ENCODE measurements around the gene FCER1G.
A peak's percentile ranks its signal among the peaks of the same experiment; 100 is the strongest.

The FCER1G gene

DNA sequence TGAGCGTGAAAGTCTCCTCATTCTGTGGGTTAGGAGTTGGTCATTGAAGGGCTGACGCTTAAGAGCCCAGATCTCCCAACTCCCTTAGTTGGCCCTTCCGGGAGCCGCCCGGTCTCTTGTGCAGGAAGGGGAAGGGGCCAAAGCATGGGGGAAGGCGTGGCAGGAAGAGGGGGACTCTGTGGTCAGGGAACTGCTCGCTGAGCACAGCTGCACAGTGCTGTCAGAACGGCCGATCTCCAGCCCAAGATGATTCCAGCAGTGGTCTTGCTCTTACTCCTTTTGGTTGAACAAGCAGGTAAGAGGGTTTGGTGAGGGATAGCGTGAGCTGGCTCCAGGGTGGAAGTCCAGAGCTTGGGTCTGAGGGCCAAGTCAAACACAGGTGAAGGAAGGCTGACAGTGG is at the start of gene FCER1G:
TSS of gene FCER1G (plus strand) at position 220 of the 400 bp plus-strand sequence. CDS start at position 247, 27 bp downstream.
- DNase-seq (ENCODE audit: low spot score), result no peak

GRCh38 chr1:161165742-161166668 is 49.1 kb upstream of the FCER1G start, which contains the start of gene PPOX:
Gene PPOX, plus strand, starts transcription at chr1:161166426. Its CDS starts 422 bp downstream, at chr1:161166848.
- peak; percentile 99 for DNase-seq (ENCODE audit: low spot score)

DNA sequence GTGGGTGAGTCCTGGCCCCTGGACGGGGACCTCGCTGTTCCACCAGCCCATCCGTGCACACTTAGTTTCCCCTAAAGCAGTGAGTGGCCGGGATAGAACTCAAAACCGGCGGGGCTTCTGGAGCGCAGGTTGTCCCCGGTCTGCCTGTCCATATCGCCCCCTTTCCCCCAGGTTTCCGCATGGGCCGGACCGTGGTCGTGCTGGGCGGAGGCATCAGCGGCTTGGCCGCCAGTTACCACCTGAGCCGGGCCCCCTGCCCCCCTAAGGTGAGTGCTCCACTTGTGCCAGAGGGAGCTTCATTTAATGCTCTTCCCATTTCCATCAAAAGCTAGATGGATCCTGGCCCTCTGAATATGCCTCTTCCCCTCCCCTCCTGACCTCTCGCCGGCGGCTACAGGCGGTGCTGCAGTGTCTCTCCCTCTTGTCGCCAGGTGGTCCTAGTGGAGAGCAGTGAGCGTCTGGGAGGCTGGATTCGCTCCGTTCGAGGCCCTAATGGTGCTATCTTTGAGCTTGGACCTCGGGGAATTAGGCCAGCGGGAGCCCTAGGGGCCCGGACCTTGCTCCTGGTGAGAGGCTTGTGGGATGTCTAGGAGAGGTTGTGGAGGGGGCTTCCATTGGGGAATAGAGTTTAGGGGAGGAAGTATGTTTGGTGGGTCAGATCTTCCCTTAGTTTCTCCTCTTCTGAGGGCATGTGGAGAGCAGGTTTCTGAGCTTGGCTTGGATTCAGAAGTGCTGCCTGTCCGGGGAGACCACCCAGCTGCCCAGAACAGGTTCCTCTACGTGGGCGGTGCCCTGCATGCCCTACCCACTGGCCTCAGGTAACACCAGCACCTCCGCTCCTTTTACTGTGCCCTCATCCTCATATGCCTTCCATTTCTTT is 48.2 kb upstream of the FCER1G start:
- DNase-seq (ENCODE audit: low spot score), result no peak

GRCh38 chr1:161168906-161169305 is 46.2 kb upstream of the FCER1G start:
- no peak for DNase-seq (ENCODE audit: low spot score)

DNA sequence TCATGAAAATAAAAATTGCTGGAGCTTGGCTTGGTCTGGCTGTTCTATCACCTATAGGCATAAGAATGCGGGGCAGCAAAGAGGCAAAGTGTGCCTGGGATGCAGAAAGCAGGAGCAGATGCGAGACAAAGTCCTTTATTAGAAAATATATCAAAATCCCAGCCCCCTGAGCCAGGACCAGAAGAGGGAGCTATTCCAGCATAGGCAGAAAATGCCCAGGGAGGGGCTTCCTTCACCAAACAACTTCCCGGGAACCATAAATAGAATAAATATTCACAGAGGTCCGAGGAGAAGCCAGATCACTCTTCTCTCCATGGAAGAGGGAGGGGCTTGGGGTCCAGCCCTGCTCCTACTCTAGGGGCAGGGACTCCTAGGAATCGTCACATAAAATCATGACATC is 43.9 kb upstream of the FCER1G start:
- no peak for DNase-seq (ENCODE audit: low spot score)

DNA sequence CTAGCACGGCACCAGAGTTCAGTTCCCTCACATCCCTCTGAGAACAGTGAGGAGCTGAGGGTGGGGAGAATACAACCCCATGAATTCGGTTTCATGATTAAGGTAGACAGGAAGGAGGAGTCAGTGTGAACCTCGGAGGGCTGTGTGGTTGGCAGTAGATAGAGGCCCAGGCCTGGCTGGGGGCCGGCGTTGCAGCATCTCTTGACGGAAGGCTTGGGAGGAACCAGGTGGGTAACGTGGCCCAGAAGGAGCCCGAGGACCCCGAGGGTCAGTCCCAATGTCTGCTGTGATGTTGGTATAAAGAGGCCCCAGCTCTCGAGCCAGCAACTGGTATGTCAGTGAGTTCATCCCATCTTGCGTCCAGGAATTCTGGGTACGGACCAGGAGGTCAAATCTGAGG is 43.4 kb upstream of the FCER1G start:
- DNase-seq (ENCODE audit: low spot score), result no peak

GRCh38 chr1:161172349-161172748 is 42.7 kb upstream of the FCER1G start:
- DNase-seq (ENCODE audit: low spot score), result no peak

GRCh38 chr1:161172776-161173376 is 42.2 kb upstream of the FCER1G start:
- no peak for DNase-seq (ENCODE audit: low spot score)

DNA sequence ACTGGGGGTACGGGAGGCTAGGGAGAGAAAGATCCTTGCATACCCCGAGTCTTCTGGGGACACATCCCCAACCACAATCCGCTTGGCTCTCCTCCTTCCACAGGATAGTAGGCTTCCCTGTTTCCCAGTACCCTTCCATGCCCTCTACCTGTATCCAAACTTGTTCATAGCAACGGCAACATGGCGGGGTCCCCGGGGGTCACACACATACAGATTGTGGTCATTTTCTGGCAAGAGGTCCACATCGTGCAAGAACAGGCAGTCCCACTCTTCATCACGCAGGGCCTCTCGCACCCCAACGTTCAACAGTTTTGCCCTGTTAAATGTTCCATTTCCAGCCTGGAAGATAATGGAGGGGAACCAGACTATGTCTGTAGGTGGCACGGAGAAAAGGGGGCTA is 41.4 kb upstream of the FCER1G start:
- DNase-seq (ENCODE audit: low spot score), result no peak

DNA sequence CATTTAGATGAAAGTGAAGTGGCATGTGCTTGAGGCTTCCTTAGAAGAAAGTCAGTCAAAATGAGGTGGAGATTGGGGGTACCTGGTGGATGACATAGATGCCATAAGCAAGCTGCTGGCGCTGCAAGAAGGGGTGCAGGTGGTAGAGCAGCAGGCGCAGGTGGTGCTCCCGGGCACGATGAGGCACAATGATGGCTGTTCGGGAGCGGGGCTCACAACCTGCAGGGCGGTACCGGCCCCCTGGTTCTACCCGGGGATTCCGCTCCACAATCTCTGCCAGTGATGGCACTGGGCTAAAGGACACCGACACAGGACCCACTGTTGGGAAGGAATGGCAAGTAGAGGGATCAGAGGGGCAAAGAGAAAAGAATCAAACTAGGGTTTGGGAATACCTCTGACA is 40.2 kb upstream of the FCER1G start:
- DNase-seq (ENCODE audit: low spot score), result no peak

GRCh38 chr1:161175771-161176453 is 39.2 kb upstream of the FCER1G start:
- DNase-seq (ENCODE audit: low spot score), result no peak

GRCh38 chr1:161176468-161177111 is 38.5 kb upstream of the FCER1G start:
- DNase-seq (ENCODE audit: low spot score), result no peak

DNA sequence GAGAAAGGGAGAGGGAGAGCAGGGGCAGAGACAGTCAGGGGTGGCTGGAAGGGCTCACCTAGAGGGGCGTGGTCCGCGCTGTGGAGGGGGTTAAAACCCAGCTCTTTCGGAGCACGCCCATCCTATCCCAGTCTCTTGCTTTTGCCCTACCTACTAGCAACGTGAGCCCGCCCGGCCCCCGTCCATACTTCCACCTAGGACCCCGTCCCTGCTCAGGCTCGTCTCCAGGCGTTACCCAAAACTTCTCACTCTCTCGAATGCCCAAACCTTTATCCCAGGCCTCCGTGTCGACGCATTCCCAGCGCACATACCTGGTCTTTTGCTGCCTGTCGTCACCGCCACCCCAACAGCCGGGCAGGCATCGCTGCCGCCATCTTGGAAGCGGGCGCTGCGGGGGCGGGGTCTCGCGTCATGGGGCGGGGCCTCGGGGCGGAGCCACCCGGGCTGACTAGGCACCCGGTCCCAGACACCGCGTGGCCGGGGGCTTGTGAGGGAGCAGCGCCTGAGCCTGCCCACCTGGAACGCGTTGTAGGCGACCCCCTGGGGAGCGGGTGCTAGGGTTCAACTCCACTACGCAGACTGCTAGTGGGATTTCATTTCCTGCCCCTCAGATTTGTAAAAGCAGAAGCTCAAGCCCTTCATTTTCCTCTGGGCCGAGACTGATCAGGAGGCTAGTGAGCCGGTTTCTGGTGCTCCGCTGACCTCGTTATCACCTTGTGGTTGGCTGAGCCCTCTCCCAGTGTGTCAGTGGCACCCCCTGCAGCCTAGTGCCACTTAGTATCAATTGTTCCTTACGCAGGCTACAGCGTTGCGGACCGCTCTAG is 37.8 kb upstream of the FCER1G start, which contains the start of gene B4GALT3:
TSS of gene B4GALT3 (minus strand) at position 396 of the 824 bp plus-strand sequence. CDS start 1,447 bp downstream, outside the sequence.
- no peak for DNase-seq (ENCODE audit: low spot score)

- no peak for DNase-seq (ENCODE audit: low spot score)
Measured at GRCh38 chr1:161177936-161178244, 37.2 kb upstream of the FCER1G start.

DNA sequence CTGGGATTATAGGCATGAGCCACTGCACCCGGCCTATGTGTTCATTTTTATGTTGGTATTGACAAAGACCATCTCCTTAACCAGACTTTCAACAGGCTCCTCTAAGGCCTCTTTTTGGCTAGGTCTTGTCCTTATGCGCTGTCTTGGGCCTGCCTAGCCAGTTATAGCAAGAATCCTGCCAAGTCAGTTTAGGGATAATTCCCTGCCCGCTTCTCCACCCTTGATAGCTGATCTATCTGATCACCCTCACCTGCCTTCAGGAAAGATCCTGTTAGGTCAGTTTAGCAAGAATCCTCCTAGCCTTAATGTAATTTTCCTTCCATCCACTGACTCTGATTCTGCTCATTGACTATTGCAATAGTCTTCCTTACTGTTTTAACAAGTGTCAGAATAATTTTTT is 35.4 kb upstream of the FCER1G start:
- DNase-seq (ENCODE audit: low spot score), result no peak

DNA sequence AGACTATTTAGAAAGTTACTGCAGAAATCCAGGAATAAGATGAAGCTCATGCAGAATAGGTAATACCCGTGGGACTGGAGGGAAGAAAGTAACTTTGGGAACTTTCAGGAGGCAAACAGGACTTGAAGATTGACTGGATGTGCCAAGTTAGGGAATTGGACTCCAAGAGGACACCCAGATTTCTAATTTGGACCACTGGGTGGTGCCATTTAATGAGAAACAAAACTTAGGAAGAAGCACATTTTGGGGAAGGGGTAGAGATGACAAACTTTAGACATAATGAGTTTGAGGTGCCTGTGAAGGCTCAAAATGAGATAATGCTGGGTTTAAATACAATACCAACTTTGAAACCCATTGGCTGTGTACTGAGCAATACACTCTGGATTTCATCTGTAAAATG is 34.5 kb upstream of the FCER1G start:
- DNase-seq (ENCODE audit: low spot score), result no peak

DNA sequence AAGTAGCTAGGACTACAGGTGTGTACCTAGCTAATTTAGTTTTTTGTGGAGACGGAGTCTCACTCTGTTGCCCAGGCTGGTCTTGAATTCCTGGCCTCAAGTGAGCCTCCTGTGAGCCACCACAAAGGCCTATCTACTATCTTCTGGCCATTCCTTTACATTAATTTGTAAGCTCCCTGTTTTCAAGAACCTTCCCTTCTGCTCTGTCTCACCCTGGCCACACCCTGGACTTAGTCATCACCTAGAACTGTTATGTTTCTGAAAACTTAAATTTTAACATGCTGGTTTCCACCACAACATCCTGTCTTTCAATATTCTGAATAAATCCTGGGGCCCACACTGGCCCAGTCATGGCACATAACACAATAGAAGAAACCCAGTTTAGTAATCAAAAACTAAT is 32.9 kb upstream of the FCER1G start:
- DNase-seq (ENCODE audit: low spot score), result no peak

GRCh38 chr1:161185282-161185682 is 29.8 kb upstream of the FCER1G start:
- peak; percentile 92 for DNase-seq (ENCODE audit: low spot score)

DNA sequence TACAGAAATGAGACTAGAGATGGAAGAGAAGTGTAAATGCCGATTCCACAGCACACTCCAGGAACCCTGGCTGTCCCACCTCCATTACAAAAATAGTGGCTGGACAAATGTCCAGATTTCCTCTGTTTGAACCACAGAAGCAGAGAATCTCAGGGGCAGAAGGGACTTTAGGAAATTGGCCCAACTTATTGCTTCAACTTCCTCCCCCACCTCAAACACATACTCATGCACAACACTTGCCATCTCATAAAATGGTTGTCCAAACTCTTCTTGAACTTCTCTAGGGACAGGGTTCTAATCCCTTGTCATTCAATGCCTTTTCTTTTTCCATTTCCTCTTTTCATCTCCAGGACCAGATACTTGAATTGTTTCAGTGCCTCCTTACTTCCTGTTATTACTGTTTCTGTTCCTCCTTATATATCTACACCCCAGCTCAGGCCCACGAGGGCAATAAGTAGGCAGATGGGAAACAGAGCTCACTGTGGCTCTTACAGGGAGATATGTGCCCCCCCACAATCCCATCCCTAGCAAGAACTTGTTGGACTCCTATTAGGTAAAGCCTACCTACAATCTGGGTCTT is 29.3 kb upstream of the FCER1G start:
- no peak for DNase-seq (ENCODE audit: low spot score)

GRCh38 chr1:161187311-161187710 is 27.8 kb upstream of the FCER1G start:
- no peak for DNase-seq (ENCODE audit: low spot score)
